GM18909 (cell line): ENCODE measurements around the gene EXOC6B.

ENCODE experiments used
- ATAC-seq: cut with Tn5 transposase; IDR thresholded peaks from one replicate; pipeline ENCODE4 v1.9.1; 2021; ENCODE audit warnings: mild to moderate bottlenecking; ENCODE audit not compliant: unreplicated experiment, poor library complexity

Gene EXOC6B

DNA sequence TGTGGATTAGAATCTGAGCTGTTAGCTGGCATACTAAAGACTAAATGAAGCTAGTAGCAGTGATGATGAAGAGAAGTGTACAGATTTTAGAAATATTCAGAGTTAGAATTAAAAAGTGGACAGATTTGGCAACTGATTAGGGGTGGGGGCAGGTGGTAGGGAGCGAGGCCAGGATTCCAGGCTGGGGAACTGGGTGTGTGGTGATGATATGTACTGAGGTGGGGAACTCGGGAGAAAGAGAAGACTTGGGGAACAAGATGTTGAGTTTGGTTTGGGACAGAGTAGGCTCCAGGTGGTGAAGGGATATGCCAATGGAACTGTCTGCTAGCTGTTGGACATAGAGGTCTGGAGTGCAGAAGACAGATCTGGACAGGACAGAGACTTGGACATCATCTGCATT, 669.0 kb downstream of the EXOC6B start:
- ATAC-seq, result no peak

DNA sequence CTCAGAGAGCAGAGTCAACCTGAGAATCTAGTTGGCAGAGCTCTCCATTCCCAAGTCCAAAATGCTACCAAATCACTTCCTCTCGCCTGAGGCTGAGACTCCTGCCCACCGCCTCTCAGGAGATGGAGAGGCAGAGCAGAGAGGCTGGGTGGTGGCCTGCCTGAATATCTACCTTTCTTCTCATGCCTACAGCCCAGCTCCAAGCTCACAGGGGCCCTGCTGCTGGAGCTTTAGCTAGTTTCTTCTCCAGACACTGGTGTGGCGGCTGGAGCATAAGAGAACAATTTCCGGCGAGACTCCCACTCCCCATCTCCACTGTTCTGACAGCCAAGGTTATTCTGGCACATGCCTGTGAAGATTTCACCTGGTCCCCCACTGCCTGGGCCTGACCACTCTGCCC, 670.1 kb downstream of the EXOC6B start:
- no peak for ATAC-seq

DNA sequence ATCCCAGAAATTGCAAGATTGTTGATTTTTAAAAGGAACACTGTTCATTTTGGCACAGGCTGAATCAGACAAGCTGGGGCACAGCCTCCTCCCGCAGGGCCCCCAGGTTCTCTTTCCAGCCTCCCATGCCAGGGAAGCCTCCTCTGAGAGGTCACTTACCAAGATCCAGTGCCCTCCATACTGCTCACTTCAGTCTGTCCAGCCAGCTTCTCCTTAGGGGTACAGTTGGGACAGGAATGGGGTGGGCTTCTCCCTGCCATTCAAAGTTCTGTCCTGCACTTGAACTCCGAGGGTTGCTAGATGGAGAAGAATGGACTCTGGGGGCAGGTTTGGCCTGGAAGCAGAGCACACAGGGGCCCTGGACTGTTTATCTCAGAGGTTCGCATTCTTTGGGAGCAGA, 670.7 kb downstream of the EXOC6B start:
- ATAC-seq, result no peak

DNA sequence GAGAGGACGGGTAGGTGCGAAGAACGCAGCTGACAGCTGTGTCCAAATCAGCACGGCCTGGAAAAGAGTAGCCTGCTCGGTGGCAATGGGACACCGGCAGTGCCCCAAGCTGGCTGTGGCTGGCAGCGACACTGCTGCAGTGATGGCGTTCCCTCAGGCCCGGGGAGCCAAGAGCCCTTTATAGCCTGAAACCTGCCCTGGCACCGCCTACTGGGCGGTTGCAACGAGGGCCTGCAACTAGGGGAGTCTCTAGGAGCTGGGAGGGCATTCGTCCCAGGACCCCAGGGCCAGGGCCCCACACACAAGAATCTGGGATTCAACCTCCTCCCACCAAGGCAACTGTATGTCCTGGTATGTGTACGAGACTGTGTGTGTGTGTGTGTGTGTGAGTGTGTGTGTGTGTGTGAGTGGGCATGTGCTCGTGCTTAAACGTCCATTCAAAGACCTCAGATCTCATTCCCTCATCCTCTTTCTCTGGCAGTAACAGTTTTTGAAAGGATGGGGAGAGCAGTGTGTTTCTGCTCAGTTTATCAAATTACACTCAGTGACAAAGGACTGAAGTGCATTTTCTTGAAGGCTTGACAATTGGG, 671.4 kb downstream of the EXOC6B start:
- ATAC-seq, result no peak

DNA sequence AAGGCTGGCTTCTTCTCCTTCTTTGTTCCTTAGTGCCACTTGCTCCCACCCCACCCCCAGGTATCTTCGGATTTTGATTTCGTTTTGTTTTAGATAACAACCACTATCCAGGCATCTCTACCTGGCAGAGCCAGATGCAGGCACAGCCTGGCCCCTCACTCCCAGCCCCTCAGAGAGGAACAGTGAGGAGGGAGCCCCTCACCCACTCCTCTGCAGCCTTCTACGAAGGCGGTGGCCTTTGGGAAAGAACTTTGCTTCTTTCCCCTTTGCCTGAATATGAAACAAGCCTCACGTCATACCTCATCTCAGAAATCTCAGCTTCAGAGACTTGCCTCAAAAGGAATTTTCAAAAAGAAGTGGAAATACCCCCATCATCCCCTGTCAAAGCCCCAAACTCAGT, 671.9 kb downstream of the EXOC6B start:
- no peak for ATAC-seq

DNA sequence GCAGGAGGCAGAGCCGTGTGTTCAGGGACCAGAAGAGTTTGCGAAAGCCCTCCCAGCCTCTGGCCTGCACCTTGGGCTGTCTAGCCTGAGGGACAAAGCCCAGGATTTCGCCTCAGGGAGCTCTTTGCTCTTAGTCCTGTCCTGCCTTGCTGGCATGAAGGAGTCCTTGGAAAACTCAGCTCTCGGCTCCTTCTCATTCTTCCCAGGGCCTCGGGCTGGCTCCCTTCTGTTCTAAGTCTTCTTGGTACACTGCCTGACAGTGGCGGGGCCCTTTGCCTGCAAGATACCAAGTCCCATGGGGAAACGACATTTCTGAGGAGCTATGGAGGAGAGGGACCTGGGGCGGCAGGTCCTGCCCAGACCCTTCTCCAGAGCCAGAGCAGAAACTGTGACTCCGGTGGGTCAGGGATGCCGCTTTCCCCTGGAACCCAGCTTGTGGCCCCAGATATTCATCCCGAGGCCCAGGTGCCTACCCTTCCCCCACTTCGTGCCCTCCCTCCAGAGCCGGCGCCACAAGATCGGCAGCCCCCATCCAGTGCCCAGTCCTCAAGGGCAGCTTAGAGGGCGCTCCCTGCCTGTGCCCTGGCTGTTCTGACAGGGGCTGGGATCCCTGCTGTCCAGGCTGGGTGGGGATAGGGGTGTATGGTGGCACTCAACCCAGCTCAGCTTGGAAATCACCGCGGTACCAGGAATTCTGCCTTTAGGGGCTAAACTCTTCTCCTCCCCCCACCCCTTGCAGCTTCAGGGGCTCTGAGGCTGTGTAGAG, 672.6 kb downstream of the EXOC6B start:
- no peak for ATAC-seq

DNA sequence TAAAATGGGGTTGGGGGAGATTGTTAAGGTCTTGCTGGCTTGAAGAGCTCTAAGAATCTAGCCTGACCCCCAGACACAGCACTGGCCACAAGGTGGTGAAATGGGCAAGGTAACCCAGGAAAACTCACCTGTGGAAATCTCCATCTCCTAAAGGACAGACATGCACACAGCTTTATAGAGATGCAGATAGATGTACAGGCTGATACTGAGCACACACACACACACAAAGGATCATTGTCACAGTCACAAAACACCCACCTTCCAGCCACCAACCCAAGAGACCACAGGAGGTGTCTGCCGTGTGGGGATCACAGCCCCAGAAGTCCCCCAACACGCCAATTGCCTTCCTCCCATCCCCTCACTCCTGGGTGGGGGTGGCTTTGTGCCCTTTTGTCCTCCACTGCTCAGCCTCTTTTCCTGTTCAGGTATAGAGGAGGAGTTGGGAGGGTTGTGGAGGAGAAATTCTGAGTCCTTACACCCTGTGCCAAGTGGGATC, 674.9 kb downstream of the EXOC6B start:
- no peak for ATAC-seq

DNA sequence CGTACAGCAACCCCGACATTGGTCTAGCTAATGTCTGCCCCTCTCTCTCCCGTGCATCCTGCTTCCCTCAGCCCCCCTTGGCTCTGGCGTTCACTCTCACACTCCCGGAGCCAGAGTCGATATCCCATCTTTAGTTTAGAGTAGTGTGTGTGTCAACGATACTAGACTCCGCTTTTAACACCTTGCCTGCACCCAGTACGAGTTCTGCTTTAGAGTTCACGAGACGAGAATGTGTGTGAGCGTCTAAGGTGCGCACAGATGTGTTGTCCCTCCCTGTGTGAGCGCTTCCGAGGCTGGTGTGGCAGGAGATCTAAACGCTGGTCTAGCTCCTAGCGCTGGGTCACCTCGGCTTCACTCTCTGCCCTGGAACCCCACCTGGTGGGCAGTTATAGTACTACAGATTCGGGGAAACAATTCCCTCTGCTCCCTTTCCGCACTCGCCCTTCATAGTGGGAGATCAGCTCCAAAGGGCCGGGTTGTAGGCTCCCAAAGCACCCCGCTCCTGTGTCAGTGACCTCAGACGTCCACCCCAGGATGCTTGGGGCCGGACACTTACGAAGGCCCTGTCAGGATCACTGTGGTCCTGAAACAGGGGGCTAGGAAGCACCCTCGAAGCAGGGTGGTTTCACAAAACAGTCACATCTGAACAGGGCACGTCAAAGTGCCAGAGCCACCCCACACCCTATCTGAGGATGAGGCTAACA, 675.5 kb downstream of the EXOC6B start:
- peak; percentile 89 for ATAC-seq

DNA sequence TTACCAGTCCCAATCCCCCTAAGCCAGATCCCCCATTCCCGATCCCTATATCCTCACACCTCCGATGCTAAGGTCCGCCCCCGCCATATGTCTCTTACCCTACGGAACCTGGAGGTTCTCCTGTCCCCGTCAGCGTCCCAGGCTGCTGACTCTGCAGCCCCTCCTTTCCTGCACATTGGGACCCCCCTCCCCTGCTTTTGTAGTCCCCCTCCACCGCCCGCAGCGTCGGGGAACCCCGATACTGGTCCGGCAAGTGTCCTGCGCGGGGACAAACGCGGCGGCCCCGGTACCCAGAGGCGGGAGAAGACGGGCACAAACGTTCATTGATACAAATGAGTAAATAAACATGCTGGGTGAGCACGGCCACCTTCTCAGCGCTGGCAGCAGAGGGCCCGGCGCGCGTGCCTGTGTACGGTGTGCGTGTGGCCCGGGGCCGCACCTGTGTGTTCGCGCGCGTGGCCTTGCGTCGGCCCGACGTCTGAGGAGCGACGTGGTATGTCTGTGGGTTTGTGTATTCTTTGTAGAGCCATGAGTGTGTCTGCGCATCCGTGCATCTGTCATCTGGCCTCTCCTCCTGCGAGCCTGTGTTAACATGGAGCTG, 676.2 kb downstream of the EXOC6B start:
- ATAC-seq, result no peak

DNA sequence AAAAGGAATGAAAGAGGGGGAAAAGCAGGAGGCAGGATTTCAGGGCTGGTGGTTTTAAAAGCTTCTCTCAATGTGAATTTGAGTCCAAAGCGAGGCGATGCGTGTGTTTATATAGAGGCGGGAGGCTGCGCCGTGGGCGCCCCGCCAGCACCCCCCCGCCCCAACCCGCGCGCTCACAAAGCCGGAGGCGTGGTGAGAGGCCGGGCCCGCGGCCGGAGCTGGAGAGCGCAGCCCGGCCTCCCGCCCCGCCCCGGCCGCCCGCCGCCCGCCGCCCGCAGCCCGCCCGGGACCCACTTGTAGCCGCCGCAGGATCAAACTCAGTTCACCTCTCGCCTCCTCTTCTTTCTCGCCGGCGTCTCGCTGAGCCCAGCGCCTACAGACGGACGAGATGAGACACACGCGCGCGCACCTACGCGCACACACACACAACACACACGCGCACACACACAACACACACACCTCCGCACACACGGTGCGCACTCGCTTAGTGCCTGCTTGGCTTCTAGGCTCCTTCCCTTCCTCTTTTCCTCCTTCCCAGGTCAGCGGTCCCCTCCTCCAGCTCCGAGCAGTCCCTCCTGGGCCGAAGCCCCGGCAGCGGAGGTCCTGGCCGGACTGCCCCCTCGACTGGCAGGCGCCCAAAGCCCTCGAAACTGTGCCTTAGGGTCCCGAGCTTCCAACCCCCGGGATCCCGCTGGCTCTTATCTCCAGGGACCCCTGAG, 676.8 kb downstream of the EXOC6B start:
- ATAC-seq, result no peak

DNA sequence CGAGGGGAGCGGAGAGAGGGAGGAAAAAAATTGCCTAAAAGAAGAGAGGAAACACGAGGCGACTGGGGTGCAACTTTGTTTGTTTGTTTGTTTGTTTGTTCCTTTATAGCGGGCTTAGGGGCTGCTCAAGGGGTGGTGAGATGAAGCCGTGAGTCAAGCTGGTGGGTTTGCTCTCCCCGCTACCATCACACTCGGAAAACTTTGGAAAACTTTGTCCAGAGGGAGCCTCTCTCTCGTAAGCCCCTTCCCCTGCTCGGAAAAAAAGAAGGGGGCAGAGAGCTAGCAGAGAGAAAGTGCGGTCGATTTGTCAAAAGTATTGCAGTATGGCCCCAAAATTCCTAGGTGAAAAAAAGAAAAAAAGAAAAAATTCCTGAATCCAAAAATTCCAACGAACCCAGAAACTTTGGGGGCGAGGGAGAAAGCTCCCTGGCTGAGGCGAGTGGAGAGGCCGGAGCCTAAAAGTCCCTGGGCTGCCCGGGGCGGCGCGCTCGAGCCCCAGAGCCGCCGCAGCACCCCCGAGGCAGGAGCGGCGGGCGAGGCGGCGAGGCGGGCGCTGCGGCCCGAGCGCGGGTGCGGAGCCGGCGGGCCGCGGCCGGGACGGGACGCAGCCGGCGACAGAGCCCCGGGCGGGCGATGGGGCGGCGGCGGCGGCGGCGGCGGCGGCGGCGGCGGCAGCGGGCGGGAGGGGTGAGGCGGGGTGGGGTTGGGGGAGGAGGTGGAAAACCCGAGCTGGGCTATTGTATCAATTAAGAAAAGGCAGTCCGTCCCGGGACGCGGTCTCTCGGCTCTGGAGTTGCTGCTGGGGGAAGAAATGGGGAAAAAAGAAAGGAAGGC, 677.6 kb downstream of the EXOC6B start:
- no peak for ATAC-seq

DNA sequence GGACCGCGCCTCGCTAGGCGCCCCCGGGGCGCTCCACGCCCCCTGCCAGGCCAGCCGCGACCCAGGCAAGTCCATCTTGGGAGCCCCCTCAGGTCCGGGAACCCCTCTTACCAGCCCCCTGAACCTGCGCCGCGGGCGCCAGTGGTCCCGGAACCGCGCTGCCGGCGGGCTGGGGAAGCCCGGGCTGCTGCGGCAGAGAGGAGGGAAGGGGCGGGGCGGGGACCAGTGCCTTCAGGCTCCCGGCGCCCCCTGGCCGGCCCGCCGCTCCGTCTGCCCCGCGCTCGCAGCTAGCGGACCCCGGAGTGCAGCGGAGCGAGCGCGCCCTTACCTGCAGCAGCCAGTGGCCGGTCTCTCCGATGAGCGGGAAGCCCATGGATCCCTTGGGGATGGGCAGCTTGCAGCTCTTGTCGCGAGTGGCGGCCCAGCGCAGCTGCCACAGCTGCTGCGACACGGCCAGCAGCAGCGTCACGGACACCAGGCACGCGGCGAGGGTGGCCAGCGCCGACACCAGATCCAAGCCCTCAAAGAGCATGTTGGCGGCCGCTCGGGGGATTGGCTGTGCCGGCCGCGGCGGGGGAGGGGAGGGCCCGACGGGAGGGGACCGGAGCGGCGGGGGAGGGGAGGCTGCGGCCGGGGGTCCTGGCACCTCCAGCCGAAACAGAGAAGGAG, 678.4 kb downstream of the EXOC6B start, which contains the start of gene CYP26B1:
Gene CYP26B1, minus strand, starts transcription at position 560 of the 669 bp plus-strand sequence. Its CDS starts 28 bp downstream, at position 532.
- no peak for ATAC-seq

DNA sequence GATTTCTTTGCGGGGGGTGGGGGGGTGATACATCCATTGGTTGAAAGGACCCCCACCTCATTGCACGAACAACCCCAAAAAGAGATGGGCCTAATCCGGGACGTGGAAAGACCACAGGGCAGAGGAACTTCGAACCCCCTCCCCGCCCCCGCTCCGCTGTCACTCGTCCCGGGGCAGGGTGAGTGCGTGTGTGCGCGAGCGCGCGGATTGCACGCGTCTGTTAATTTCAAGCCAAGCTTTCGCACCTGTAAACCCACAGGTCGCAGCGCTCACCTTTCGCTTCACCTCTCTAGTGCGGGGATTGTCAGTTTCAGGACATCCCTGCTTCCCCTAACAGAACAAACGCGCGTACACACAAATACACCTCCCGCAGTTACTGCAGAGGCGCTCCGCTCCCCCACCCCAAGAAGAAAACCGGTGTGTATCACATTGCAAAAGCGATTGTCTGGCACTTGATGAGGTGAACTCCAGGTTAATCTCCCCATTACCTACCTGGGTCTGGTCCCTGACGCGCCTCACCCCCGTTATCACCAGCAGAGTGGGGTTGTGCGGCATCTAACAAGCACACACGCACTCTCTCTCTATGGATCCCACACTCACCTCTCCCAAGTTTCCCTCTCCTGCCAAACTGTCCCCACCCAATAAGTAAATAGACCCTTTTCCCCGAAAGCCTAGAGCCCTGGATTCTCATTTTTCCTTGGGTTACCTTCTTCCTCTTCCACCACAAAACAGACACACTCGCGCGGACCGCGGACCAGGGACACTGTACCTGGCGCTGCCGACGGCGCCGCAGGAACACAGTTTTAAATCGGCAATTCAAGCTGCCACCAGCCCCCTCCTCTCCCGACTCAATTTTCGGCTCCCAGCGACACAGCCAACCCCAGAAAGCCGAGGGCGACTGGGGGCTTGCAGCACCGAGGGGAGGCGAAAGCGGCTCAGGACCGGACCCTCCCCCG, 679.2 kb downstream of the EXOC6B start:
- no peak for ATAC-seq

DNA sequence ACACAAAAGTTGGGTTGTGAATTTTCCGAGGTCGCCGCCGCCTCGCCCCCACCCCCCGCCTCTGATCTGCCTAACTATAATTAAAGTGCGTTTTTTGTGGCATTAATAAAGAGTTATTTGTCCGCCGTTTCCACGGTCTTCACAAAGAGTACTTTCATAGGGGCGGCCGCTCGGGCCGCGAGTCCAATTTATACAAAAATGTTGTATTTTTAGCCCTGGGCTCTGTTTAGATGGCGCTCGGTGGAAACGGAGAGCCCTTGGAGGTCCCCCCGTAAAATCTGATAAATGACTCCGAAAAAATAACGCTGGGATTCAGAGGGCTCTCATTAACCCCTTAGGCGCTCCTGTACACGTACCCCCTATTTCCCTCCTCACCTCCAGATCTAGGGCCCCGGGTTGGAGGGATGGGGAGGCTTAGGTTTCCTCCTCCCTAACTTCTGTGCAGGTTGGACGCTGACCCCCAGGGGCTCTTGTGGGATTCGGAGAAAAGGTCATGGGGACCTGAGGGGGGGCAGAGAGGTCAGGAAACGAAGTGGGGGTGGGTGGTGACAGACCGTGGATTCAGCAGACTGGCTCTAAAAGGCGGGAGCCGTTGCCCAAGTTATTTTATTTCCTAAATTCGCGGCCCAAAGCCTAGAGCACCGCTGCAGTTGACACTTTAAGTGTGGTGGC, 680.0 kb downstream of the EXOC6B start:
- no peak for ATAC-seq

DNA sequence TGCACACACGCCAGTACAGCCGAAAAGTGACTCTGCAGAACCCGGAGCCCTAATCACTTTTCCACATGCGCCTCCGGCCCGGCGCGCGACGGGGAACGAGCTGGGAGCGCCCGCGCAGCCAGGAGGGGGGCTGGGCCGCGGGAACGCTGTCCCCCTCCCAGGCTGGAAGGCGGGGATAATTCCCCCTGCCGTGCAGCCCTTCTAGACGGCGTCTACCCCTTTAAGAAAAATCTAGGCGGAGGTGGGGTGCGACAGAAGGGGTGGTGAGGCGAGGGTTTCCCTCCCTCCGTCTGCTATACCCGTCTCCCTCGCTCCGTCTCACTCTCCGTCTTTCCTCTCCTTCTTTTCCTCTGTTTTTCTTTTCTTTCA, 680.6 kb downstream of the EXOC6B start:
- ATAC-seq, result no peak

DNA sequence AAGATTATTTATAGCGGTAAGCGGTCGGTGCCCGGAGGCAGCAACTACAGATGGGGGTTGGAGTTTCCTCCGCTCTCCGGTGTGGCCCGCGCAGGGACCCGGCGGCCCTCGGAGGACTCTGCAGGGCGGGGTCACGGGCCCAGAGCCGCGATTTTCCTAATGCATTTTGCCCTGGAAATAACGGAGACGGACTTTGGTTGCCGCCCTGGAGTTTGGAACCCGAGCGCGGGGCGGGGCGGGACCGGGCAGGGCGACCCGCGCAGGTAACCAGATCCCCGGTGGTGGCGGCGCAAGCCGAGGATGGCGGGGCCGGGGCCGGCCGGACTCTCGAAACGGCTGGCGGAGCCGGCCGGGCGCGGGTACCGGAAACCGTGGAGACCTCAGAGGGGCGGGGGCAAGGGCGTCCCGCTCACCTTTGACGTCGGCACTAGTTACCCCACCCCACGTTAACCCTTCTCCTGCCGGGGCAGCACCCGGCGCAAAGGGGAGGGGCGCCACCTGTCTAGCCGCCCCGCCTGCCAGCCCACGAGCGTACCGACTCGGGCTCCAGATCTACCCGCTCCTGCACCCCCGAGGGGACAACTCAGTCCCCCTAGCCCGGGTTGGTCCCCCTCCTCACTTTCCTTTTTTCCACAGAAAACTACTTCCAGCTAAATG, 681.1 kb downstream of the EXOC6B start:
- no peak for ATAC-seq

DNA sequence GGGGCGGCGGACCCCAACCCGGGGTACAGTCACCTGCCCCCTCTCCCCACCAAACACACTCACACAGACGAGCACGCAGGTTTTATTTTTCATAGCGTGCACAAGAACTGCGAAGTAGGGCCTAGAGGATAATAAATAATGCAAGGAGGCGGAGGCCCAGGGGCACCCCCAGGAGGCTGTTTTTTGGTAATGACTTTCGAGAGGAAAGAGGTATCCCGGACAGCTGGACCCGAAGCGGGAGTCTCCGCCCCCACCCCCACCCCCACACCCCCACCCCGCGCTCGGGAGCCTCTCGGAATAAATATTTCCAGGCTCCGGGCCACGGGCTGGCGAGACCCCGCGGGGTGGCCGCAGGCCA, 681.6 kb downstream of the EXOC6B start:
- ATAC-seq, result no peak
